Karpas-422 (cell line): ENCODE measurements around the gene IQGAP2. TPM values are rescaled to one million over a fixed set of nuclear protein-coding genes. Genes with fewer than 3 reads are reported as not detected.
"Not testable (repeated sequence)": the region's sequence is repeated elsewhere in the genome, so short reads cannot be mapped to it uniquely, and the experiment has no call there.

ENCODE experiments used
- DNase-seq: peaks from one replicate; pipeline ENCODE4 v3.0.0-alpha.2; 2015
- H2AFZ ChIP-seq: fragments of 200-600 bp; sonication (generic); 2 replicates; pipeline ENCODE4 v1.6.1; 2014; ENCODE audit warnings: antibody characterized with exemption, low read length, mixed read lengths
- H3K27ac ChIP-seq: fragments of 200-600 bp; sonication (generic); 2 replicates; pipeline ENCODE4 v1.5.1; 2014; ENCODE audit warnings: mild to moderate bottlenecking, low read length, moderate library complexity
- H3K27me3 ChIP-seq: fragments of 200-600 bp; sonication (generic); 2 replicates; pipeline ENCODE4 v1.6.1; 2014; ENCODE audit warnings: low read length, mixed read lengths
- H3K36me3 ChIP-seq: fragments of 200-600 bp; sonication (generic); 2 replicates; pipeline ENCODE4 v1.6.1; 2014; ENCODE audit warnings: low read length, mixed read lengths; ENCODE audit not compliant: insufficient read depth
- H3K4me1 ChIP-seq: fragments of 200-600 bp; sonication (generic); 2 replicates; pipeline ENCODE4 v1.6.1; 2014; ENCODE audit warnings: mild to moderate bottlenecking, low read length, mixed read lengths
- H3K4me2 ChIP-seq: fragments of 200-600 bp; sonication (generic); 2 replicates; pipeline ENCODE4 v1.6.1; 2014; ENCODE audit warnings: low read length, low read depth, mild to moderate bottlenecking; ENCODE audit not compliant: poor library complexity, severe bottlenecking
- H3K4me3 ChIP-seq: fragments of 200-600 bp; sonication (generic); 2 replicates; pipeline ENCODE4 v1.5.1; 2014; ENCODE audit warnings: mild to moderate bottlenecking, antibody characterized with exemption, low read length, mixed read lengths
- H3K79me2 ChIP-seq: fragments of 200-600 bp; sonication (generic); 2 replicates; pipeline ENCODE4 v1.6.1; 2014; ENCODE audit warnings: mild to moderate bottlenecking, low read length, mixed read lengths
- H3K9ac ChIP-seq: fragments of 200-600 bp; sonication (generic); 2 replicates; pipeline ENCODE4 v1.6.0; 2014; ENCODE audit warnings: low read length
- H3K9me2 ChIP-seq: fragments of 200-600 bp; sonication (generic), shearing (Covaris generic); replicated peaks from 2 replicates; pipeline ENCODE4 v1.6.0; 2014; ENCODE audit warnings: mild to moderate bottlenecking, low read length, moderate library complexity; ENCODE audit not compliant: insufficient read depth
- H3K9me3 ChIP-seq: fragments of 300-700, 200-600 bp; sonication (generic); 2 replicates; pipeline ENCODE4 v1.6.1; 2014; ENCODE audit warnings: low read length, mixed read lengths
- H4K20me1 ChIP-seq: fragments of 200-600 bp; sonication (generic); 2 replicates; pipeline ENCODE4 v1.6.1; 2014; ENCODE audit warnings: mild to moderate bottlenecking, antibody characterized with exemption, low read length, low read depth; ENCODE audit not compliant: insufficient read depth
- total RNA-seq: library from RNA; depleted of rRNA; stranded (reverse); fragments of >200 nt; shearing (Covaris generic); gene quantifications from 2 replicates; pipeline ENCODE4 v1.2.3, GENCODE V29; 2014; ENCODE audit warnings: low replicate concordance

IQGAP2 gene
- total RNA-seq, 1 experiment from 2014 or later: not detected

- H3K4me1 ChIP-seq: peaks cover 12% of the 10 kb centered on the region
- H3K9me3 ChIP-seq: no peaks in the 10 kb centered on the region
- H2AFZ ChIP-seq: no peak overlapping the region
- H3K27me3 ChIP-seq: no peaks in the 10 kb centered on the region
- no peak overlapping the region for H3K4me3 ChIP-seq
- H3K27ac ChIP-seq: no peak overlapping the region
- no peak for DNase-seq
- H3K79me2 ChIP-seq: no peaks in the 10 kb centered on the region
- no peak overlapping the region for H3K4me2 ChIP-seq
- H4K20me1 ChIP-seq: no peaks in the 10 kb centered on the region
- no peak overlapping the region for H3K9ac ChIP-seq
- H3K36me3 ChIP-seq: no peaks in the 10 kb centered on the region
- no peaks in the 10 kb centered on the region for H3K9me2 ChIP-seq
Measured at GRCh38 chr5:76368941-76369340, 34.1 kb upstream of the IQGAP2 start.

DNA sequence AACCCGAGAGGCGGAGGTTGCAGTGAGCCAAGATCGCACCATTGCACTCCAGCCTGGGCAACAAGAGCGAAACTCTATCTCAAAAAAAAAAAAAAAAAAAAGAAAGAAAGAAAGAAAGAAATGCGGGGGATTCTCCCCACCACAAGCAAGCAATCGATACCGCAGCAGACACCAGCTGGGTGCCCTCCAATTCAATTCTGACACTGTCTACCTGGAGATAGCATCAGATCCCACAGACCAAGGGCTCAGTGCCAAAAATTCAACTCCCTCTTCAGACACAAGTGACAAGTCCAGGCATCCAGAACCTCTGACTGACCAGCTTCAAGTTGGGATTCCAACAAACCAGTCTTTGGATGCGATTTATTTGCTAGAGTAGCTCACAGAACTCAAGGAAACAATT, 33.4 kb upstream of the IQGAP2 start:
- H3K36me3 ChIP-seq, H4K20me1 ChIP-seq, H3K4me1 ChIP-seq, H3K9ac ChIP-seq, H3K27me3 ChIP-seq, H3K9me2 ChIP-seq, H3K9me3 ChIP-seq, H3K4me2 ChIP-seq, H3K27ac ChIP-seq, H2AFZ ChIP-seq, H3K4me3 ChIP-seq, DNase-seq, H3K79me2 ChIP-seq: not testable (repeated sequence)

DNA sequence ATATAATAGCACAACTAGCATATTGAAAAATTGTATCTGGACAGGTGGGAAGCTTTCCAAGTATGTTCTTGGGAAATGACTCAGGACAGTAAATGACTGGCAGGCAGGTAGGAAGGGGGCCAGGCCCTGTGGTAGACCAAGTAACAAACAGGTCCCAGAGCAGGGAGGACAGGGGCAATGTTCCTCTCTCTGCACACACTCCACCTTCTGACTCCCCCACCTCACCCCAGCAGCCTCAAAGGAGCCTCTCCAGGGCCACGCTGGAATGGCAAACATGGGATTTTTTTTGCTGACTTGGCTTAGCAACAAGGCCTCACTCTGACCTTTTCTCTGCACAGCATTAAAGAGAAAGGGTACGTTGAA, 31.1 kb upstream of the IQGAP2 start:
- Histone ChIP-seq H2AFZ (no peak overlapping the region), H3K4me3 (no peak overlapping the region), H3K4me1 (no peaks in the 10 kb centered on the region), H3K27ac (no peak overlapping the region), H3K4me2 (no peak overlapping the region), H4K20me1 (no peaks in the 10 kb centered on the region), H3K27me3 (no peaks in the 10 kb centered on the region), H3K9me2 (no peaks in the 10 kb centered on the region), H3K9me3 (no peaks in the 10 kb centered on the region), H3K79me2 (no peaks in the 10 kb centered on the region), H3K36me3 (no peaks in the 10 kb centered on the region), H3K9ac (no peak overlapping the region)
- no peak for DNase-seq

DNA sequence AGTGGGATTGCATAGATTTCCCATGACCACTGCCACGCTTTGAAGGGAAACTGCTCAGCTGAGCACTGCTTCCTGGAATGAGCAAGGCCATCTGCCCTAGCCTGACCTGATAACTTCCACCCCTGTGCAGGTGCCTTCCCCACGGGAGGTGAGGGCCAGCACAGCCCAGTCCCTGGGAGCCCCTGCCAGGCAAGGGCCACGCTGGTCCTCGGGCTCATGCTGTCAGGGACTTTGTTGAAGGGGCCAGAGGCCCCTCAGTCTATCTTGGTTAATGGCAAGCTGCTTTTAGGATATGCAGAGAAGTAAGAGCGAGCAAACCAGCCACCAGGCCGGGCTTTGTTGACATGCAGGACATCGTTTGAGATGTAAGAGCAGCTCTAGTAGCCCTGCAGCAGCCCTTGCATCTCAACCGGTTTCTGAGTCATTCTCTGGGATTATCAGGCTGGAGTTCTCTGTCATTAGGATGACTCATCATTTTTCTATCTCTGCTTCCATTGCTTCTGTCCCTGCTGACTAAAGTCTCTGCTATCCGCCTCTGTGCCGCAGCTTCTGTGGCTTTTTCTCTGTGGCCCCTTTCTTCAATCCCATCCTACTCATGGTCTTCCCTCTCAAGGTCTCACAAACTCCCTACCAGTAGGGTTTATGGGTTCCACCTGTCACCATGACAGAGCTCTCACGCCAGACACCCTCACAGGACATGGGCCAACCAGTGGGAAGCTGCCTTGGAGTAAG, 30.6 kb upstream of the IQGAP2 start:
- no peak overlapping the region for H3K27ac ChIP-seq
- H3K4me3 ChIP-seq: no peak overlapping the region
- H2AFZ ChIP-seq: no peak overlapping the region
- no peaks in the 10 kb centered on the region for H3K9me3 ChIP-seq
- no peak overlapping the region for H3K4me2 ChIP-seq
- no peaks in the 10 kb centered on the region for H3K9me2 ChIP-seq
- H3K36me3 ChIP-seq: no peaks in the 10 kb centered on the region
- no peak overlapping the region for H3K9ac ChIP-seq
- H3K4me1 ChIP-seq: no peaks in the 10 kb centered on the region
- H3K79me2 ChIP-seq: no peaks in the 10 kb centered on the region
- no peaks in the 10 kb centered on the region for H4K20me1 ChIP-seq
- DNase-seq: no peak
- H3K27me3 ChIP-seq: no peaks in the 10 kb centered on the region

DNA sequence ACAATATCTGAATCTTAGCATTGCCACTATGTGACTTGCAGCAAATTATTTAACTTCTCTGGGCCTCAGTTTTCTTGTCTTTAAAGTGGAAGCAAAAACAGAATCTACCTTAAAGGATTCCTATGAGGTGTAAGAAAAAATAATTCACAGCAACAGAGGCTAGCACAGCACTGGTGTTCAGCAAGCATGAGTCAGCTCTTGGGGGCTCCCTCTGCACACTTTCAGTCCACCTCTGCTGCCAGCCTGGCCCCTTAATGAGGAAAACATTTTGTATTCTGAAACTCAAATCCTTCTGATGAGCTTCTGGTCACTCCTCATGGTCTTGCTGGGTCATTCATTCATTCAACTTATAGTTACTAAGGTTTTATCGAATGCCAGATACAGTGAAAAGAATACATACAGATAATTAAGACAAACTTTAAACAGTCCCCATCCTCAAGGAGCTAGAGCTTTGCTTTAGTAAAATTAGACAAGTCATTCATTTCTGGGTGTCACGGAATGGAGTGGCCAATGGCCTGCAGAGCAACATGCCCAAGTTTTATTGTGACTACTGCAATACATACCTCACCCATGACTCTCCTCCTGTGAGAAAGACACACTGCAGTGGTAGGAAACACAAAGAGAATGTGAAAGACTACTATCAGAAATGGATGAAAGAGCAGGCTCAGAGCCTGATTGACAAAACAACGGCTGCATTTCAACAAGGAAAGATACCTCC, 26.8 kb upstream of the IQGAP2 start:
- Histone ChIP-seq H3K79me2 (no peaks in the 10 kb centered on the region), H4K20me1 (no peaks in the 10 kb centered on the region), H3K9me3 (no peaks in the 10 kb centered on the region), H3K36me3 (no peaks in the 10 kb centered on the region), H3K27ac (no peak overlapping the region), H3K9ac (no peak overlapping the region), H3K4me1 (no peaks in the 10 kb centered on the region), H3K4me2 (no peak overlapping the region), H2AFZ (no peak overlapping the region), H3K9me2 (no peaks in the 10 kb centered on the region), H3K4me3 (no peak overlapping the region), H3K27me3 (no peaks in the 10 kb centered on the region)
- DNase-seq: no peak

- Histone ChIP-seq H2AFZ (no peak overlapping the region), H3K4me3 (no peak overlapping the region), H3K4me1 (no peaks in the 10 kb centered on the region), H3K9me3 (no peaks in the 10 kb centered on the region), H3K4me2 (no peak overlapping the region), H3K9me2 (no peaks in the 10 kb centered on the region), H3K36me3 (no peaks in the 10 kb centered on the region), H3K27ac (no peak overlapping the region), H3K27me3 (no peaks in the 10 kb centered on the region), H3K79me2 (no peaks in the 10 kb centered on the region), H4K20me1 (no peaks in the 10 kb centered on the region), H3K9ac (no peak overlapping the region)
- DNase-seq: no peak
Measured at GRCh38 chr5:76376866-76377230, 26.2 kb upstream of the IQGAP2 start.

DNA sequence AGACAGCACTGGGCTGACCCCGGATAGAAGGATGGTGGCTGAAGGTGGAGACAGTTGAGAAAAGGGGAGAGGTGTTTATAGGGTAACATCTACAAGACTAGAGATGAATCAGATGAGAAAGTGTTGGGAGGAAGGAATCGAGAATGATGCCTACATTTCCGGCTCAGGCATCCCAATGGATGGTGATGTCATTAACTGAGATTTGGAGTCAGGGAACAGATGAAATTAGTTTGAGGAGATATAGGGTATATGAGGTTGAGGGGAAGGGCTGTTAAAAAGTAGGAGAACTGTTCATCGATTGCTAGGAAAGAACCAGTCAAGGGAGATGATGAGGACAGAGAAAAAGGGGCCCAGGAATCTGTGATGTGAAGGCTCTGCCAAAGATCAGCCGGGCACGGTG, 24.7 kb upstream of the IQGAP2 start:
- Histone ChIP-seq H4K20me1 (no peaks in the 10 kb centered on the region), H3K79me2 (no peaks in the 10 kb centered on the region), H3K4me1 (no peaks in the 10 kb centered on the region), H3K27me3 (no peaks in the 10 kb centered on the region), H3K4me2 (no peak overlapping the region), H3K9me2 (no peaks in the 10 kb centered on the region), H3K36me3 (no peaks in the 10 kb centered on the region), H3K9ac (no peak overlapping the region), H3K9me3 (no peaks in the 10 kb centered on the region), H3K27ac (no peak overlapping the region), H3K4me3 (no peak overlapping the region), H2AFZ (no peak overlapping the region)
- no peak for DNase-seq

DNA sequence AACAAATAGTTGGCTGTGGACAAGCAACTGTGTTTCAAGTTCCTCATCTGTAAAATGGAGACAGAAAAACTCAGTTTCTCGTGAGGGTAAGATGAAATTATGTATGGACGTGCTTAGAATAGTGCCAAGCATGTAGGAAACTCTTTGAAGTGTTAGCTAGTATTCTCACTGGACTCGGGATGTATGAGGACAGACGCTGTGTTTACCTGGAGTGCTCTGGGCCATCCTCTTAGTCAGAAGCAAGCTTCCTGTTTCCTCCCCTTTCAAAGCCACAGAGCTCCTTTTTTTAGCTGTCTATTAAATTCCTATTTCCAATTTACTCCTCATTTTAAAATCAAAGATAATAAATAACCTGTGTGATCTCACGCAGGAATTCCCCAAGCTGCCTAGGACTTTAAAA, 23.8 kb upstream of the IQGAP2 start:
- no peak for DNase-seq
- H3K9me2 ChIP-seq: no peaks in the 10 kb centered on the region
- H3K9me3 ChIP-seq: no peaks in the 10 kb centered on the region
- no peak overlapping the region for H2AFZ ChIP-seq
- H3K4me3 ChIP-seq: no peak overlapping the region
- H3K36me3 ChIP-seq: no peaks in the 10 kb centered on the region
- H3K4me1 ChIP-seq: no peaks in the 10 kb centered on the region
- H3K9ac ChIP-seq: no peak overlapping the region
- no peak overlapping the region for H3K27ac ChIP-seq
- no peaks in the 10 kb centered on the region for H4K20me1 ChIP-seq
- H3K27me3 ChIP-seq: no peaks in the 10 kb centered on the region
- no peak overlapping the region for H3K4me2 ChIP-seq
- no peaks in the 10 kb centered on the region for H3K79me2 ChIP-seq
